SK-N-SH treated with all-trans-retinoic acid at 6 μM for 48 hours (cell line): ENCODE measurements around the gene TMEM69.

Source experiments
- ATAC-seq: fragments of 200-7000 bp; cut with Tn5 transposase; 3 replicates; pipeline ENCODE4 v1.9.1; 2020; ENCODE audit warnings: mild to moderate bottlenecking, moderate library complexity
- ARNTL ChIP-seq: fragments of 450-650 bp; formaldehyde crosslinking; IDR thresholded peaks from 2 replicates; pipeline ENCODE4 v1.5.0; 2020; ENCODE audit warnings: low read depth, mild to moderate bottlenecking, moderate library complexity, borderline replicate concordance
- BACH2 ChIP-seq: fragments of 250-450 bp; sonication (Bioruptor Pico); IDR thresholded peaks from 2 replicates; pipeline ENCODE4 v1.9.0; 2021; ENCODE audit warnings: mild to moderate bottlenecking, borderline replicate concordance
- CREB5 ChIP-seq: fragments of 250-450 bp; sonication (Bioruptor Pico); IDR thresholded peaks from 2 replicates; pipeline ENCODE4 v1.5.1; 2020; ENCODE audit warnings: low read depth, mild to moderate bottlenecking, moderate library complexity
- CSDC2 ChIP-seq: fragments of 250-450 bp; sonication (Bioruptor Pico); IDR thresholded peaks from 2 replicates; pipeline ENCODE4 v1.5.0; 2020; ENCODE audit warnings: mild to moderate bottlenecking, moderate library complexity
- CSRNP3 ChIP-seq: fragments of 250-450 bp; sonication (Bioruptor Pico); IDR thresholded peaks from 2 replicates; pipeline ENCODE4 v1.5.1; 2021; ENCODE audit warnings: mild to moderate bottlenecking, moderate library complexity
- ESRRG ChIP-seq: fragments of 250-450 bp; sonication (Bioruptor Pico); IDR thresholded peaks from 2 replicates; pipeline ENCODE4 v1.6.1; 2021; ENCODE audit warnings: mild to moderate bottlenecking
- GLIS3 ChIP-seq: fragments of 250-450 bp; sonication (Bioruptor Pico); IDR thresholded peaks from 2 replicates; pipeline ENCODE4 v1.5.0; 2020; ENCODE audit warnings: mild to moderate bottlenecking, moderate library complexity
- ISL1 ChIP-seq: fragments of 250-450 bp; sonication (Bioruptor Pico); IDR thresholded peaks from 2 replicates; pipeline ENCODE4 v2.1.2; 2022; ENCODE audit warnings: mild to moderate bottlenecking, moderate library complexity
- OSR1 ChIP-seq: fragments of 250-450 bp; sonication (Bioruptor Pico); IDR thresholded peaks from 2 replicates; pipeline ENCODE4 v1.8.0; 2022; ENCODE audit warnings: moderate library complexity, mild to moderate bottlenecking, inconsistent platforms
- PATZ1 ChIP-seq: fragments of 250-450 bp; sonication (Bioruptor Pico); IDR thresholded peaks from 2 replicates; pipeline ENCODE4 v1.8.0; 2020; ENCODE audit warnings: mild to moderate bottlenecking, moderate library complexity, borderline replicate concordance
- POU6F1 ChIP-seq: fragments of 250-450 bp; sonication (Bioruptor Pico); IDR thresholded peaks from 2 replicates; pipeline ENCODE4 v1.8.0; 2021; ENCODE audit warnings: low read depth, mild to moderate bottlenecking, moderate library complexity, borderline replicate concordance
- PPARA ChIP-seq: fragments of 250-450 bp; sonication (Bioruptor Pico); IDR thresholded peaks from 2 replicates; pipeline ENCODE4 v1.5.0; 2020; ENCODE audit warnings: mild to moderate bottlenecking, borderline replicate concordance
- RARB ChIP-seq: fragments of 250-450 bp; sonication (Bioruptor Pico); IDR thresholded peaks from 2 replicates; pipeline ENCODE4 v1.8.0; 2021; ENCODE audit warnings: mild to moderate bottlenecking, moderate library complexity
- TCF4 ChIP-seq: fragments of 250-450 bp; sonication (Bioruptor Pico); IDR thresholded peaks from 2 replicates; pipeline ENCODE4 v1.8.0; 2021; ENCODE audit warnings: mild to moderate bottlenecking, moderate library complexity, borderline replicate concordance
- TOX ChIP-seq: fragments of 250-450 bp; sonication (Bioruptor Pico); IDR thresholded peaks from 2 replicates; pipeline ENCODE4 v1.8.0; 2021; ENCODE audit warnings: mild to moderate bottlenecking, moderate library complexity, borderline replicate concordance
- TSHZ2 ChIP-seq: fragments of 250-450 bp; sonication (Bioruptor Pico); IDR thresholded peaks from 2 replicates; pipeline ENCODE4 v1.5.0; 2020; ENCODE audit warnings: mild to moderate bottlenecking, moderate library complexity
- ZC3H10 ChIP-seq: fragments of 250-450 bp; sonication (Bioruptor Pico); IDR thresholded peaks from 2 replicates; pipeline ENCODE4 v1.5.1; 2021; ENCODE audit warnings: mild to moderate bottlenecking, moderate library complexity
- ZFP30 ChIP-seq: fragments of 450-650 bp; formaldehyde crosslinking; IDR thresholded peaks from 2 replicates; pipeline ENCODE4 v1.5.0; 2022; ENCODE audit warnings: mild to moderate bottlenecking, moderate library complexity
- ZNF565 ChIP-seq: fragments of 450-650 bp; formaldehyde crosslinking; conservative IDR thresholded peaks from 2 replicates; pipeline ENCODE4 v1.5.0; 2020; ENCODE audit warnings: low read depth, mild to moderate bottlenecking, moderate library complexity
- ZNF70 ChIP-seq: fragments of 450-650 bp; formaldehyde crosslinking; IDR thresholded peaks from 2 replicates; pipeline ENCODE4 v1.5.0; 2020; ENCODE audit warnings: mild to moderate bottlenecking, moderate library complexity
- ZNF8 ChIP-seq: fragments of 450-650 bp; formaldehyde crosslinking; IDR thresholded peaks from 2 replicates; pipeline ENCODE4 v1.5.0; 2020; ENCODE audit warnings: mild to moderate bottlenecking, moderate library complexity

Gene TMEM69

DNA sequence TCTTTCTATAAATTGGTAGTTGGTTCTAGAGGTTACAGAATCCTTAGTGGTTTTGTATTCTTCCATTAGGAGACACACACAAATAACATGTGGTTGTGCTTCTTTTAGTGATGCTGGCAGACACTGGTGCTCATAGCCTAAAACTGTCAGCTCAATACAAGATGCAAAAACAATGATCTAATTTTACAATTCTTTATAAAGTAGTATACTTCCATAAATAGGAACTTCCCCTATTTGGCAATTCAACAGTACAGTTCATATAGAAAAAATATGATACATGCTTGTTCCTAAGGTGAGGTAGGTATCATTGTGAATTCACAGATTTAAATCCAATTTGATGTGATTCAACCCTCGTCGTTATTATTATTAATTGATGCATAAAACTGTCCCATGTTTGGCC lies 43.3 kb upstream of the TMEM69 start:
- no peak for ATAC-seq
- TF ChIP-seq ZNF70 (CRISPR knock-in tag): no peak
- TF ChIP-seq ZNF8 (CRISPR knock-in tag): no peak
- TF ChIP-seq CSDC2 (CRISPR knock-in tag): no peak
- no peak for TF ChIP-seq PPARA (CRISPR knock-in tag)
- no peak for TF ChIP-seq ARNTL (CRISPR knock-in tag)
- TF ChIP-seq TSHZ2 (CRISPR knock-in tag): no peak
- TF ChIP-seq TOX (CRISPR knock-in tag): no peak
- no peak for TF ChIP-seq OSR1 (CRISPR knock-in tag)

DNA sequence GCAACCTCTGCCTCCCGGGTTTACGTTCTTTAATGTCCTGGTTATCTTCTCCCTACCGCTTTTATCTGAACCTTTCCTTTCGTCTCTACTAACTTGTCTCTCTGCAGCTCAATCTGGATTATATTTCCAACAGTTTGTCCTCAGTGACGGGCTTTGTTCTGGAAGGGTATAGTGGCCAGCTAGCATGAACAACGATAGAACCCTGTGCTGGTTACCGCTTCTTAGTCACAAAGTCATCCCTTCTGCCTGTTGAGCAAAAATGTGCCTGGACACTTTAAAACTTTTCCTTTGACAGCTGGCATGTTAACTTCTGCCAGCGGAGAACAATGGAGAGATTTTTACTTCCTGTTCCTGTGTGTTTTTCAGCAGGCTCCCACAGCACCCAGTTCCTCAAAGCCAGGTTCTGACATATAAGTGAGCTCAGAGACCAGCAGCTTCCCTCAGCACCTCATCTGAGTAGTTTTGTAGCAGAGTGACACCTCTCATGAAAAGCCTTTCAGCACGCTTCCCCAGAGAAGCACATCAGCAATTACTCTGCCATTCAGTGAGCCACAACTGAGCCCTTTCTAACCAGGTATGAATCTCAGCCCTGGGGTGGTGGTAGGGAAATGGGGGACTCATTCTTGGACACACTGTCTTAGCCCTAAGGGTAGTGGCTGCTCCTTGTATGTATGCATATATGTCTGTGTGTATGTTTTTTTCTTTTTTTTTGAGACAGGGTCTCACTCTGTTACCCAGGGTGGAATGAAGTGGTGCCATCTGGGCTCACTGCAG lies 40.5 kb upstream of the TMEM69 start:
- ATAC-seq: no peak
- no peak for TF ChIP-seq RARB (CRISPR knock-in tag)
- TF ChIP-seq PPARA (CRISPR knock-in tag): no peak
- no peak for TF ChIP-seq ZC3H10
- TF ChIP-seq CREB5 (CRISPR knock-in tag): no peak
- no peak for TF ChIP-seq TCF4 (CRISPR knock-in tag)
- no peak for TF ChIP-seq ZNF70 (CRISPR knock-in tag)
- no peak for TF ChIP-seq ESRRG (CRISPR knock-in tag)
- TF ChIP-seq CSRNP3: no peak
- TF ChIP-seq OSR1 (CRISPR knock-in tag): no peak
- no peak for TF ChIP-seq BACH2
- TF ChIP-seq ZFP30: no peak
- no peak for TF ChIP-seq GLIS3 (CRISPR knock-in tag)
- TF ChIP-seq POU6F1: no peak
- no peak for TF ChIP-seq TOX (CRISPR knock-in tag)
- TF ChIP-seq ISL1 (CRISPR knock-in tag): no peak
- no peak for TF ChIP-seq ZNF565
- no peak for TF ChIP-seq ARNTL (CRISPR knock-in tag)
- TF ChIP-seq PATZ1 (CRISPR knock-in tag): no peak
- no peak for TF ChIP-seq TSHZ2 (CRISPR knock-in tag)
